WERI-Rb-1 (cell line): ENCODE measurements around the gene LRRTM4.

Experiments
- DNase-seq: peaks from one replicate; pipeline ENCODE4 v3.0.0-alpha.2; 2020
- H3K27ac ChIP-seq: fragments of 250-450 bp; sonication (Bioruptor Pico); 2 replicates; pipeline ENCODE4 v1.5.1; 2020; ENCODE audit warnings: mild to moderate bottlenecking, moderate library complexity
- H3K27me3 ChIP-seq: fragments of 250-450 bp; sonication (Bioruptor Pico); 2 replicates; pipeline ENCODE4 v1.5.1; 2021; ENCODE audit warnings: mild to moderate bottlenecking, low read depth, moderate library complexity; ENCODE audit not compliant: insufficient read depth, severe bottlenecking
- H3K36me3 ChIP-seq: fragments of 250-450 bp; sonication (Bioruptor Pico); 2 replicates; pipeline ENCODE4 v1.5.1; 2020; ENCODE audit warnings: mild to moderate bottlenecking, moderate library complexity
- H3K4me3 ChIP-seq: 2 replicates; pipeline ENCODE4 v1.5.1; 2011; ENCODE audit warnings: low read depth, mild to moderate bottlenecking, control low read depth, low read length
- H3K9me3 ChIP-seq: fragments of 250-450 bp; sonication (Bioruptor Pico); 2 replicates; pipeline ENCODE4 v1.5.1; 2021; ENCODE audit warnings: mild to moderate bottlenecking, moderate library complexity; ENCODE audit not compliant: severe bottlenecking
- TF ChIP-seq, protein P1 (sequence below): IDR thresholded peaks from 2 replicates; pipeline ENCODE4 v1.5.1; 2011; ENCODE audit warnings: low read depth, mild to moderate bottlenecking, control low read depth, inconsistent platforms, low read length

Gene LRRTM4

GRCh38 chr2:77013953-77014352, 508.2 kb downstream of the LRRTM4 start:
- TF ChIP-seq, protein P1, sequence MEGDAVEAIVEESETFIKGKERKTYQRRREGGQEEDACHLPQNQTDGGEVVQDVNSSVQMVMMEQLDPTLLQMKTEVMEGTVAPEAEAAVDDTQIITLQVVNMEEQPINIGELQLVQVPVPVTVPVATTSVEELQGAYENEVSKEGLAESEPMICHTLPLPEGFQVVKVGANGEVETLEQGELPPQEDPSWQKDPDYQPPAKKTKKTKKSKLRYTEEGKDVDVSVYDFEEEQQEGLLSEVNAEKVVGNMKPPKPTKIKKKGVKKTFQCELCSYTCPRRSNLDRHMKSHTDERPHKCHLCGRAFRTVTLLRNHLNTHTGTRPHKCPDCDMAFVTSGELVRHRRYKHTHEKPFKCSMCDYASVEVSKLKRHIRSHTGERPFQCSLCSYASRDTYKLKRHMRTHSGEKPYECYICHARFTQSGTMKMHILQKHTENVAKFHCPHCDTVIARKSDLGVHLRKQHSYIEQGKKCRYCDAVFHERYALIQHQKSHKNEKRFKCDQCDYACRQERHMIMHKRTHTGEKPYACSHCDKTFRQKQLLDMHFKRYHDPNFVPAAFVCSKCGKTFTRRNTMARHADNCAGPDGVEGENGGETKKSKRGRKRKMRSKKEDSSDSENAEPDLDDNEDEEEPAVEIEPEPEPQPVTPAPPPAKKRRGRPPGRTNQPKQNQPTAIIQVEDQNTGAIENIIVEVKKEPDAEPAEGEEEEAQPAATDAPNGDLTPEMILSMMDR, result no peak

DNA sequence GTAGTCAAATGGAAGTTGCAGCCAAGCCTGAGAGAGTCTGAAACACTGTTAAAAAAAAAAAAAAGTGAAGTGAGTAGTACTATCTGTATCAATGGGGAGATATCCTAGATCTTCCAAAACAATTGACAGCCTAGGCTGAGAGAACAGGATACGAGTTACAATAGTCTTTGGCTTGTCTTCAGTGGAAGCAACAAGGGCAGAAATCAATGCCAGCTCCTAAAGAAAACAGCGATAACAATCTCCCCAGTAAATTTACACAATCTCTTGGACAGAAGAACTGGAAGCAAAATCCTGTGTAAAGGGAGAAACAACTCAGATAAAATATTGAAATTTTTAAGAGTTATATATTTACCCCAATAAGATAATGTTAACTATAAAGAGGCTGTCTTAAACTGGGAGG, 508.7 kb downstream of the LRRTM4 start:
- Histone ChIP-seq H3K27ac (no peak overlapping the region), H3K4me3 (no peak overlapping the region), H3K27me3 (no peaks in the 10 kb centered on the region), H3K9me3 (no peaks in the 10 kb centered on the region), H3K36me3 (no peaks in the 10 kb centered on the region)
- no peak for DNase-seq
- TF ChIP-seq, protein P1, result no peak

More at GRCh38 chr2:77013953-77014352, 508.2 kb downstream of the LRRTM4 start:
- Histone ChIP-seq H3K36me3 (no peaks in the 10 kb centered on the region), H3K4me3 (no peak overlapping the region), H3K27ac (no peak overlapping the region), H3K9me3 (no peaks in the 10 kb centered on the region), H3K27me3 (no peaks in the 10 kb centered on the region)
- DNase-seq, result no peak

DNA sequence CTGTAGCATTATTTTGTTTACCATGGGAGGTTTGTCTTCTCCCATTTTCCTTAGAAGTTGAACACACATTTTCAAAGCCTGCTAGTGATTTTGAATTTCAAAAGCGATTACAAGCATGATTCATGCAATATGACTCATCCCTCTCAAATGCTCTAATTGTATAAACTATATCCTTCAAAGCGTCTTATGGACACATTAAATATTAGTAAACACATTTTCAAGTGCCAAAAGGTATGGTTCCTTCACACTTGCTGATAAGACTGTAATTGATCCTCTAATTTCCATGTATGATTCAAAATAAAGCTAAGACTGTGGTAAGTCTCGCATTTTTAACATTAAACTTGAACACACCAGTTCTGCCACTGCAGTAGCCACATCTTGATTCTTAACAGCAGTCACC, 512.9 kb downstream of the LRRTM4 start:
- H3K27me3 ChIP-seq, result no peaks in the 10 kb centered on the region
- H3K27ac ChIP-seq, result no peak overlapping the region
- TF ChIP-seq, protein P1, result no peak
- H3K4me3 ChIP-seq, result no peak overlapping the region
- no peak for DNase-seq
- no peaks in the 10 kb centered on the region for H3K9me3 ChIP-seq
- no peaks in the 10 kb centered on the region for H3K36me3 ChIP-seq

- Histone ChIP-seq H3K27me3 (no peaks in the 10 kb centered on the region), H3K27ac (no peak overlapping the region), H3K36me3 (no peaks in the 10 kb centered on the region), H3K9me3 (no peaks in the 10 kb centered on the region), H3K4me3 (no peak overlapping the region)
- DNase-seq, result no peak
- TF ChIP-seq, protein P1, result no peak
Observed at GRCh38 chr2:77008853-77009252, 513.3 kb downstream of the LRRTM4 start.

DNA sequence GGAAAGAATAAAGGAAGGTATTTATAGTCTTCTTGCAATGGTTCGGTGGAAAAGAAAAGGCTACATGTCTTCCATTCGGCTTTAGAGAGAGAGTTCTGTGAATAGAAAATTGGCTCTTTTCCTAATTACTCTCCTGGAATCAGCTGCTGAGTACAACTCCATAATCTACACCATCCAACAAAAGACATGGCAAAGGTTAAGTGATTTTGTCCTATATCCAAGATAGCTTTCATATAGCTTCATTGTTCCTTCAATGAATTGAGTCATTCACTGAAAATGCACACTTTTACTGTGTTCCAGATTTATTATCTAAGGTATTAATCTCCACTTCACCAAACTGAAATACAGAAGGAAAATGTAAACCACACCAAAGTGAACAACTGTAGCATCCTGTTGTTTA, 514.5 kb downstream of the LRRTM4 start:
- TF ChIP-seq, protein P1, result no peak
- Histone ChIP-seq H3K9me3 (no peaks in the 10 kb centered on the region), H3K4me3 (no peak overlapping the region), H3K27me3 (no peaks in the 10 kb centered on the region), H3K27ac (no peak overlapping the region), H3K36me3 (no peaks in the 10 kb centered on the region)
- DNase-seq, result no peak

DNA sequence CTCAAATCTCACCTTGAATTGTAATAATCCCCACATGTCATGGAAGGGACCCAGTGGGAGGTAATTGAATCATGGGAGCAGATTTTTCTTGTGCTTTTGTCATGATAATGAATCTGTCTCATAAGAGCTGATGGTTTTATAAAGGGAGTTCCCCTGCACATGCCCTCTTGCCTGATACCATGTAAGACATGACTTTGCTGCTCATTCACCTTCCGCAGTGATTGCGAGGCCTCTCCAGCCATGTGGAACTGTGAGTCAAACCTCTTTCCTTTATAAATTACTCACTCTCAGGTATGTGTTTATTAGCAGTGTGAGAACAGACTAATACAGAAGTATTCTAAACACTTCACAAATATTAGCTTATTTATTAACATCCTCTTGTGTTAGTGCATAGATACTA, 516.7 kb downstream of the LRRTM4 start:
- H3K4me3 ChIP-seq, result no peak overlapping the region
- H3K27me3 ChIP-seq, result no peaks in the 10 kb centered on the region
- TF ChIP-seq, protein P1, result no peak
- H3K9me3 ChIP-seq, result no peaks in the 10 kb centered on the region
- H3K27ac ChIP-seq, result no peak overlapping the region
- DNase-seq, result no peak
- no peaks in the 10 kb centered on the region for H3K36me3 ChIP-seq
